ENCODE measurements around the gene IFT20.

DNA sequence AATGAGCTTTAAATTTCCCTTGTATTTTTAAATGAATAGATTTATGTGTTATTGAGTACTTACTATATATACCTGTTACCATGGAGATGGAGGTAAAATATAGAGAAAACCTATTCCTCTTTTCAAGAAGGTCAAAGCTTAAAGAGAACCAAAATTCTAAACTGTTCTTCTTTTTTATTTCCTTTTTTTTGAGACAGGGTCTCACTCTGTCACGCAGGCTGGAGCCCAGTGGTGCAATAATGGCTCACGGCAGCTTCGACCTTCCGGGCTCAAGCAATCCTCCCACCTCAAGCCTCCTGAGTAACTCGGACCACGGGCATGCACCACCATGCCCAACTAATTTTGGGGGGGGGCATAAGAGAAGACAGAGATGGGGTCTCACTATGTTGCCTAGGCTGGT is 41.3 kb downstream of the IFT20 start:
- TF ChIP-seq POLR2AphosphoS5 (IDR thresholded peaks at IDR 0.05), result no peak
- TF ChIP-seq, protein P1, sequence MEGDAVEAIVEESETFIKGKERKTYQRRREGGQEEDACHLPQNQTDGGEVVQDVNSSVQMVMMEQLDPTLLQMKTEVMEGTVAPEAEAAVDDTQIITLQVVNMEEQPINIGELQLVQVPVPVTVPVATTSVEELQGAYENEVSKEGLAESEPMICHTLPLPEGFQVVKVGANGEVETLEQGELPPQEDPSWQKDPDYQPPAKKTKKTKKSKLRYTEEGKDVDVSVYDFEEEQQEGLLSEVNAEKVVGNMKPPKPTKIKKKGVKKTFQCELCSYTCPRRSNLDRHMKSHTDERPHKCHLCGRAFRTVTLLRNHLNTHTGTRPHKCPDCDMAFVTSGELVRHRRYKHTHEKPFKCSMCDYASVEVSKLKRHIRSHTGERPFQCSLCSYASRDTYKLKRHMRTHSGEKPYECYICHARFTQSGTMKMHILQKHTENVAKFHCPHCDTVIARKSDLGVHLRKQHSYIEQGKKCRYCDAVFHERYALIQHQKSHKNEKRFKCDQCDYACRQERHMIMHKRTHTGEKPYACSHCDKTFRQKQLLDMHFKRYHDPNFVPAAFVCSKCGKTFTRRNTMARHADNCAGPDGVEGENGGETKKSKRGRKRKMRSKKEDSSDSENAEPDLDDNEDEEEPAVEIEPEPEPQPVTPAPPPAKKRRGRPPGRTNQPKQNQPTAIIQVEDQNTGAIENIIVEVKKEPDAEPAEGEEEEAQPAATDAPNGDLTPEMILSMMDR (IDR thresholded peaks at IDR 0.05 in 8 of 11, conservative IDR thresholded peaks at IDR 0.05 in 3 of 11), result no peak
- TF ChIP-seq POLR2A (IDR thresholded peaks at IDR 0.05), result no peak
